Nephron (organoid): ENCODE results near the gene GSTCD.
"Not testable (repeated sequence)": the region's sequence is repeated elsewhere in the genome, so short reads cannot be mapped to it uniquely, and the experiment has no call there.

Source experiments
- H3K27ac Mint-ChIP-seq, 3 experiments: 2 replicates each; pipeline ENCODE4 v1.8.0; 2020; ENCODE audit warnings: mixed read lengths in 3 of 3, mild to moderate bottlenecking in 2 of 3, moderate library complexity in 1 of 3
- H3K27me3 Mint-ChIP-seq: 2 replicates; pipeline ENCODE4 v1.8.0; 2021; ENCODE audit warnings: low read depth, mild to moderate bottlenecking, moderate library complexity, mixed read lengths
- H3K36me3 Mint-ChIP-seq: 2 replicates; pipeline ENCODE4 v1.8.0; 2020; ENCODE audit warnings: low read depth, mixed read lengths
- H3K4me1 Mint-ChIP-seq: 2 replicates; pipeline ENCODE4 v1.8.0; 2020; ENCODE audit warnings: mixed read lengths
- H3K4me3 Mint-ChIP-seq, 3 experiments: 2 replicates each; pipeline ENCODE4 v1.8.0; 2020; ENCODE audit warnings: mild to moderate bottlenecking in 3 of 3, mixed read lengths in 3 of 3, moderate library complexity in 2 of 3
- H3K9me3 Mint-ChIP-seq: 2 replicates; pipeline ENCODE4 v1.8.0; 2020; ENCODE audit warnings: mixed read lengths
- CTCF ChIP-seq, 3 experiments: fragments of 200-600 bp; sonication (generic); IDR thresholded peaks; one replicate each; pipeline ENCODE4 v1.5.0; 2021; ENCODE audit warnings: antibody characterized with exemption in 3 of 3; ENCODE audit not compliant: unreplicated experiment in 3 of 3

GSTCD gene

GRCh38 chr4:105686571-105686970, 22.0 kb upstream of the GSTCD start:
- Mint-ChIP-seq H3K36me3 (peaks cover 45% of the 10 kb centered on the region), H3K27me3 (no peaks in the 10 kb centered on the region), H3K27ac (no peak overlapping the region), H3K4me3 (no peak overlapping the region), H3K4me1 (no peaks in the 10 kb centered on the region), H3K9me3 (no peaks in the 10 kb centered on the region)
- TF ChIP-seq CTCF (IDR thresholded peaks at IDR 0.05; ENCODE audit: unreplicated experiment in 3 of 3), result no peak

DNA sequence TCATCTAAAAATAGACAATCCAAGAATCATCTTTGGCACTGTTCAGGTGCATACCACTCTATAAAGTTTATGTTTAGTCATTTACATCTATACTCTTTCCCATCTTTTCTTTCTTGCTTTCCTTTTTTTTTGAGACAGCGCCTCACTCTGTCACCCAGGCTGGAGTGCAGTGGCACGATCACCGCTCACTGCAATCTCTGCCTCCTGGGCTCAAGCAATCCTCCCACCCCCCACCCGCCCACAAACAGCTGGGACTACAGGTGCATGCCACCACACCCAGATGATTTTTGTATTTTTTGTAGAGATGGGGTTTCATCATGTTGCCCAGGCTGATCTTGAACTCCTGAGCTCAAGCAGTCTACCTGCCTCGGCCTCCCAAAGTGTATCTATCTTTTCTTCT, 13.8 kb upstream of the GSTCD start:
- not testable (repeated sequence) for H3K27me3 Mint-ChIP-seq, H3K27ac Mint-ChIP-seq

GRCh38 chr4:105695832-105696231, 12.8 kb upstream of the GSTCD start:
- not testable (repeated sequence) for H3K27me3 Mint-ChIP-seq, H3K4me1 Mint-ChIP-seq, H3K27ac Mint-ChIP-seq, H3K9me3 Mint-ChIP-seq, H3K4me3 Mint-ChIP-seq
- peaks cover 52% of the 10 kb centered on the region for H3K36me3 Mint-ChIP-seq

More for the DNA sequence above, 13.8 kb upstream of the GSTCD start:
- not testable (repeated sequence) for H3K4me1 Mint-ChIP-seq, H3K9me3 Mint-ChIP-seq, H3K4me3 Mint-ChIP-seq
- H3K36me3 Mint-ChIP-seq, result peaks cover 56% of the 10 kb centered on the region

- Mint-ChIP-seq H3K36me3 (peaks cover 42% of the 10 kb centered on the region), H3K4me3 (no peak overlapping the region), H3K4me1 (no peaks in the 10 kb centered on the region), H3K27me3 (no peaks in the 10 kb centered on the region), H3K27ac (no peak overlapping the region), H3K9me3 (no peaks in the 10 kb centered on the region)
- no peak for TF ChIP-seq CTCF (IDR thresholded peaks at IDR 0.05; ENCODE audit: unreplicated experiment in 3 of 3)
Measured at GRCh38 chr4:105698607-105699006, 10.0 kb upstream of the GSTCD start.

DNA sequence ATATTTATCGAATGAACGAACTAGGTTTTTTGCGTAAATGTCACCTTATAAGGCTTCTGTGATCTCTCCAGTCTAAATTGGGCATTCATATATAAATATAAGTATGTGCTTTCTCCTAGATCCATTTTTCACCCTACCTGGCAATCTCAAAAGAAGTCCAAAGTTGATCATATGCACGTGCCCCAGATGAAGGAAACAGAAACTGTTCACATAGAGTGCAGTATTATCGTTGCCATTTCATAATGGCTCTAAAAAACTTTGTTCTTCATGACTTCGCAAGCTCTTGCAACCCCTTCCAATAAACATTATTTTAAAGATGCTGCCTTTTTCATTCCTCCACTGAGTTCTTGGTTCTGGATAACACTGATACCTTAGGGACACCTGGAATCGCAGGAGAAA, 803 bp upstream of the GSTCD start:
- peak overlapping the region; percentile 99 to 100 (median 100) for H3K4me3 Mint-ChIP-seq
- H3K9me3 Mint-ChIP-seq, result peaks cover 5% of the 10 kb centered on the region
- H3K36me3 Mint-ChIP-seq, result peaks cover 15% of the 10 kb centered on the region
- H3K4me1 Mint-ChIP-seq, result peaks cover 26% of the 10 kb centered on the region
- peak overlapping the region; percentile 97 to 99 (median 97) for H3K27ac Mint-ChIP-seq
- no peak for TF ChIP-seq CTCF (IDR thresholded peaks at IDR 0.05; ENCODE audit: unreplicated experiment in 3 of 3)
- no peaks in the 10 kb centered on the region for H3K27me3 Mint-ChIP-seq

GRCh38 chr4:105709081-105709450, 482 bp downstream of the GSTCD start:
- H3K27me3 Mint-ChIP-seq, result no peaks in the 10 kb centered on the region
- H3K4me1 Mint-ChIP-seq, result peaks cover 28% of the 10 kb centered on the region
- H3K27ac Mint-ChIP-seq, result peak overlapping the region; percentile 85 to 99 (median 97)
- peak overlapping the region; percentile 99 to 100 (median 100) for H3K4me3 Mint-ChIP-seq
- H3K36me3 Mint-ChIP-seq, result peaks cover 15% of the 10 kb centered on the region
- no peak for TF ChIP-seq CTCF (IDR thresholded peaks at IDR 0.05; ENCODE audit: unreplicated experiment in 3 of 3)
- H3K9me3 Mint-ChIP-seq, result peaks cover 5% of the 10 kb centered on the region

DNA sequence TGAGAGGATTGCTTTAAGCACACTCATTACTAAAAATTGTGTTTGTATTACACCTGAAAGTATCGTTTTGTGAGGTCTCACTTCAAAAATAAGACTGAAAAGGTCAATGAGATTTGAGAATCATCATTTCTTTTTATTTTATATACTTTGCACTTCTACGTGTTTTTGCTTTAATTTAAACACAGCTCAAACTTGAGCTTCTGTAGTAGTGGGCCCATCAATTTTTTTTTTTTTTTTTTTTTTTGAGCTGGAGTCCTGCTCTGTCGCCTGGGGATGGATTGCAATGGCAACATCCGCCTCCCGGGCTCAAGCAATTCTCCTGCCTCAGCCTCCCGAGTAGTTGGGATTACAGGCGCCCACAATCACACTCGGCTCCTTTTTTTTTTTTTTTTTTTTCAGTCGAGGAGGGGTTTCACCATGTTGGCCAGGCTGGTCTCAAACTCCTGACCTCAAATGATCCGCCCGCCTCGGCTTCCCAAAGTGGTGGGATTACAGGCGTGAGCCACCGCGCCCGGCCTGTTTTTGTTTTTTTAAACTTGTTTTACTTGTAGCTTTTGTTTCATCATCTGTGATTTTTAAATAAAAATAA, 1.5 kb downstream of the GSTCD start:
- peaks cover 32% of the 10 kb centered on the region for H3K4me1 Mint-ChIP-seq
- H3K27me3 Mint-ChIP-seq, result no peaks in the 10 kb centered on the region
- no peak overlapping the region for H3K27ac Mint-ChIP-seq
- peak overlapping the region; percentile 99 to 100 (median 100) for H3K4me3 Mint-ChIP-seq
- TF ChIP-seq CTCF (IDR thresholded peaks at IDR 0.05; ENCODE audit: unreplicated experiment in 3 of 3), result no peak
- H3K36me3 Mint-ChIP-seq, result peaks cover 15% of the 10 kb centered on the region
- peaks cover 5% of the 10 kb centered on the region for H3K9me3 Mint-ChIP-seq
